Measurements from ENCODE around the gene ECT2L.
A peak's percentile ranks its signal among the peaks of the same experiment; 100 is the strongest.

ECT2L gene

DNA sequence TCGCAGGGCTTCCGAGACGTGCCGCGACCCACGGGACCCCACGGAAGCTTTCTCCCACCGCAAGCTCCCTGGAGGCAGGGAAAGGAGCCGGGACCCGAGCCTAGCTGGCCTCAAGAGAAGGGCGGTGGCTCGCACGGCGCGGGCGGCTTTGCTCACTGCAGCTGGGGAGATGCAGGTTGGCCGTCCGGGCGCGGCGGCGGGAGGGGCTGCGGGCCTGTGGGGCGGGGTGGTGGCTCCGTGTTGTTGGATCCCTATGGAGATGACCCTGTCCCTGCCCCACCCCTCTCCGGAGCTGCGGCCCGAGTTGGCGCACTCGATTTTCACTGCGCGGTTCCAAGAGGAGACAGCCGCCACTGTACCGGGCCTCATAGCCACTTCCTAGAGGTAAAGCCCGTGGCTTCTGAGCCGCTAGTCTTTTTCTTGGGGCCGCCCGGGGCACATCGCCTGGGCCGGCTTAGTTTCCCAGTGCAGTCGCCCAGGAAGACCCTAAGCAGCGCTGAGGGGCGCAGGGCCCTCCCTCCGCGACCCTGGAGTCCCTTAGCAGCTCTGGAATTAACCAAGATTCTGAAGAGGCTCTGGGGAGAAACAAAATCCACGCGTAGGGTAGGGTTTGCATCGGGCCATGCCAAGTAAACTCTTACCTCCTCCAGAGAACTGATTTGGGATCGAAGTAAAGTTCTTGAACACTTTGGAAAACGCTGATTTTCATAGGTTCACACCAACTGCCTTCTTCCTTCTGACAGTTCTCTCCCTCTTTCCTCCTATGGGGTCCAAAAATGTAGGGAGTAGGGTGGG lies at the start of gene ECT2L:
Gene ECT2L (plus strand): TSS at position 279 of the 795 bp plus-strand sequence. CDS start 17,188 bp downstream, outside the sequence.
- no peak for DNase-seq (ENCODE audit: low spot score)

DNA sequence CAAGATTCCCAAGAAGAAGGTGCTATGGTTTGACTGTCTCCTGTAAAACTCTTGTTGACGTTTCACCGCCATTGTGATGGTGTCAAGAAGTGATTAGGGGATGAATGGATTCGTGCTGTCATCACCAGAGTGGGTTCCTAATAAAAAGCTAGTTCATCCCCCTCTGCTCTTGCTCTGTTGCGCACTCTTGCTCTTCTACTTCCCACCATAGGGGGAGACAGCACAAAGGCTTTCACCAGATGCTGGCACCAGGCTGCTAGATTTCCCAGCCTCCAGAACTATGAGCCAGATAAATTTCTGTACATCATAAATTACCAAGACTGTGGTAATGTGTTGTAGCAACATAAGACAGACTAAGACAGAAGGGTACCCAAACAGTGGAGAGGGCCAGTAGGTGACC lies 43.9 kb upstream of the ECT2L start:
- DNase-seq (ENCODE audit: low spot score): no peak

DNA sequence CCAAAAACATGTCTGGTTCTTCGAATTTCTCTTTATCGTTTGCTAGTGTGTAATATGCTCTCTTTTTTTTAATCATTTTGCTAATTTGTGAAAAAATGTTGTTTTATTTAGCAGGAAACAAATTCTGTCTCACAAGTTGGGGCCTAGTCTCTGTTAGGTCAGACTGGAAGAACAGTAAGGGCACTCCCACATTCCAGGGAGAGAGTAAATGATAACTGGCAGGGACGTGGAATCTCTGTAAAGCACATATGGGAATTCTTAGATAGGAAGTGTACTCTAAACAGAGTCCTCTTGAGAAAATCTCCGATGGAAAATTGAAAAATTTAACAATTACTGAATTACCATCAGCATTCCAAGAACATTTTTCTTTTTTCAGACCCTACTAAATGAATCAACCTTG lies 38.8 kb upstream of the ECT2L start:
- DNase-seq (ENCODE audit: low spot score): no peak

DNA sequence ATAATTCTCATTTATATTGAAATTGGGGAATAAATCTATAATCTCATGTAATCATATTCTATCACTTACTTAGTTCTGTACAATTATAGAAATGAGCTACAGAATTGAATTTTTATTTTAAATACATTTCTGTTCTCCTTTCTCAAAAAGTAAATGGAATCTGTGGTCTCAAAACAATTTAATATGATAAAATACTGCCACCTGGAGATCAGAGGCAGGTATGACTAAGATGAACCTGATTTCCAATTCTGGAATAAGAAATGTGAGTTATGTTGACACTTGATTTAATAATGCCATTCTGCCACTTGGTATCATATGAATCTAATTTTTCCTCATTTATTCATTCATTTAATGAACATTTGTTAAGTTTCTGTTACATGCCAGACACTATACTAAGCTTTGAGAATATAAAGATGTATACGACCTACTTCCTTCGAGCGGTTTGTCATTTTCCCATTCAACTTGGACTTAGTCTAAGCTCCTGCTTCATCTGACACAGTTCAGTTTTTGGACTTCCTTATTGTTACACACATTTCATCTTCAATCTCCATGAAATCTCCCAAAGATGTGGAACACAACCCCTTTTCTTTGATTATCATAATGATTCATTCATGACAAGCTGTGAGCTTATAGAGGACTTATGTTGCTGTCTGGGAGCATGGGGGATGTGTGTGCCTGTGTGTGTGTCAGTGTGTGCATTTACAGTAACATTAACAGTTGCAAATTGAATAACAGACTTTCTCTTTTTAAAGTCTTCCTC lies 29.8 kb upstream of the ECT2L start:
- DNase-seq (ENCODE audit: low spot score): peak; percentile 49

DNA sequence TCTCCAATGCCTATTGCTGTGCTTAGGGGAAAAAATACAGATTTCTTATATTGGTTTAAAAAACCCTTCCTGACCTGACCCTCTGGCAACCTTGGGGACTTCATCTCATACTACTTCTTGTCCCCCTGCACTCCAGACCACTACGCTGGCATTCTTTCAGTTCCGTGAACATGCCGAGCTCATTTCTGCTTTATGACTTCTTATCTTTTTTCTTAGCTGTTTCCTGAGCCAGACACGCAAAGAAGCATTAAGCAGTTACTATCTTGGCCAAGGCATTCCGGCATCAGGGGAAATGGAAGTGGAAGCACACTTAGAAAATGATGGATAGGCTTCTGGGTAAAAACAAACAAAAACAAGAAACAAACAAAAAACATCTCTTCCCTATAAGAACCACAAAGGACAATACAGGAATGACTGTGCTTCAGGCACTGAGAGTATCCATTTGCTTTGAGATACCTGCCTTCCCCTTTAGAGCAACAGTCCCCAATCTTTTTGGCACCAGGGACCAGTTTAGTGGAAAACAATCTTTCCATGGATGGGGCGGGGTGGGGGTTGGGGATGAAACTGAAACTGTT lies 26.7 kb upstream of the ECT2L start:
- no peak for DNase-seq (ENCODE audit: low spot score)

- no peak for DNase-seq (ENCODE audit: low spot score)
Measured at GRCh38 chr6:138772596-138773176, 23.2 kb upstream of the ECT2L start.

GRCh38 chr6:138773177-138774091 lies 22.5 kb upstream of the ECT2L start, which contains the start of gene CCDC28A:
CCDC28A (plus strand) TSS chr6:138773769; CDS start chr6:138776121, 2,352 bp downstream.
- peak; percentile 91 for DNase-seq (ENCODE audit: low spot score)

DNA sequence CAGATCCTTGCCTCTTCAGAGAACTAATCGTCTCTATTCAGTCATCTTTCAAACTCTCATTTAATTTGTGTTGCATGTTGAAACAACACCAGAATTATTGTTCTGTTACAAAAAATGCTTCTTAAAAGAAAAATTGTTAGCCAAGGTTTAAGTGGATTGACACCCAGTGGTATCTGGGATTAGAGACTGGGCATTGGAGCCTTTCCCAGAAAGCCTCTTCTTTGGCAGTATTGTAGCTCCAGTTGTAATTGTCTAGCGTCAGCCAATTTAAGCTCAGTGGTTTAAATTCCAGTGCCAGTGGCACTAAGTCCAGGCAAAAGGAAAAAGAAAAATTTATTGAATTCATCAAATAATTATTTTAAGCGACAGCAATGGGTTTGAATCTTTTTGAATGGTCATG lies 21.5 kb upstream of the ECT2L start:
- DNase-seq (ENCODE audit: low spot score): no peak

DNA sequence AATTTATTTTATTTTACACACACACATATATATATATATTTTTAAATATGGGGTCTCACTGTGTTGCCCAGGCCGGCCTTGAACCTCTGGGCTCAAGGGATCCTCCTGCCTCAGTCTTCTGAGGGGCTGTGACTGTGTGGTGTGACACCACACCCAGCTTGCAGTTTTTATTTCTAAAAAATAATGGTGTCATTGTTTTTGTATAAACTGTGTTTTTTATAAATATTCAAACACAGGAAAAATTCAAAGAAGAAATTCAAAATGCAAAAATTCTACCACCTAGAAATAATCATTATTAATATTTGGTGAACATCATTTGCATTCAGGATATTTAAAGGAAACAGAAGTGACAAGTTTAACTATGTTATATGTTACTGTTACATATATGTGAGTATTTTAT lies 19.2 kb upstream of the ECT2L start:
- no peak for DNase-seq (ENCODE audit: low spot score)

GRCh38 chr6:138778331-138778730 lies 17.6 kb upstream of the ECT2L start:
- DNase-seq (ENCODE audit: low spot score): no peak

DNA sequence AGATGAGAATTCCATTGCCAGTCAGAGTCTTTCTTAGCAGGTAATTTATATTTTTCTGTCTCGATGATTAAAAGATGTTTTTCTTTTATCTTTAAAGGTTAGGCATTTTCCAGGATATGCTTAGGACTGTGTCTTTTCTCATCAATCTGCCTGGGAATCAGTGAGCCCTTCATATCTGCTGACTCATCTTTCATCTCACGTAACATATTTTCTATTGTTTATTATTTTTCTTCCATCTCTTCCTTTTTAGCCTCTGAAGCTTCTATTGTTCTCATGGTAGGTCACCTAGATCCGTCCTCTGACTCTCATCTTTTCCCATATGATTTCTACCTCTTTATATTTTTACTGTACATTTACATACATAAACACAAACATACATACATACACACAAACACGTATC lies 13.6 kb upstream of the ECT2L start:
- DNase-seq (ENCODE audit: low spot score): no peak

DNA sequence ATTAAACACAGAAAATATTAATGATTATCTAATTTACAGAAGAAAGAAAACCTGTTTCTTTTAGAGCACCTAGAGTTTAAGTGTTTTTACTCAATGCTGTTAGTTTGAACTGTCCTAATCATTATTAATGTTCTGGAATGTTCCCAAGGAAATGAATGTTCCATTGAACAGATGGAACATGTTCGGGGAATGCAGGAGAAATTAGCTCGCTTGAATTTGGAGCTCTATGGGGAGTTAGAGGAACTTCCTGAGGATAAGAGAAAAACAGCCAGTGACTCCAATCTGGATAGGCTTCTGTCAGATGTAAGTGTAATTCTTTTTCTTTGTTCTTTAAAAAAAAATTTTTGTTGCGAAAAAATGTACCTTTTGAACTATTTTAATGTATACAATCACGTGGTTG lies 10.8 kb upstream of the ECT2L start:
- DNase-seq (ENCODE audit: low spot score): no peak

DNA sequence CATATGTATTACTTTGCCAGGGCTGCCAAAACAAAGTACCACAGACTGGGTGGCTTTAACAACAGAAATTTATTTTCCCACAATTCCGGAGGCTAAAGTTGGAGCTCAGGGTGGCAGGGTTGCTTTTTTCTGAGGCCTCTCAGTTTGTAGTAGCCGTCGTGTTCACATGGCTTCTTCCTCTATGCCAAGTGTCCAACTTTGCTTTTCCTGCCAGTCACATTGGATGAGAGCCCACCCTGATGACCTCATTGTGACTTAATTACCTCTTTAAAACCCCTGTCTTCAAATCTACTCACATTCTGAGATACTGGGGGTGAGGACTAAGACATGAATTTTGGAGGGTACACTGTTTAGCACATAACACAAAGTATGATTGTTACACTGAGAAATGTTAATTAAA lies 9.9 kb upstream of the ECT2L start:
- DNase-seq (ENCODE audit: low spot score): no peak

DNA sequence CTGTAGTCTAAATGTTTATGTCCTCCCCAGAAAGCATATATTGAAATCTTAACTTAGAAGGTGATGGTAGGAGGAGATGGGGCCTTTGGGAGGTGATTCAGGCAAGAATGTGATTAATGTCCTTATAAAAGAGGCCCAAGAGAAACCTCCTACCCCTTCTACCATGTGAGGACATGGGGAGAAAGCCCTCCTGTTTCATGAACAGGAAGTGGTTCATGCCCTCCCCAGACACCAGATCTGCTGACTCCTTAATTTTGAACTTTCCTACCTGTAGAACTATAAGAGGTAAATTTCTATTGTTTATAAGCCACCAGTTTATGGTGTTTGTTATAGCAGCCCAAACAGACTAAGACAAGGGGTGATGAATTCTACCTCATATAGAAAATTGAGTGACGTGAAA lies 8.7 kb upstream of the ECT2L start:
- DNase-seq (ENCODE audit: low spot score): no peak

DNA sequence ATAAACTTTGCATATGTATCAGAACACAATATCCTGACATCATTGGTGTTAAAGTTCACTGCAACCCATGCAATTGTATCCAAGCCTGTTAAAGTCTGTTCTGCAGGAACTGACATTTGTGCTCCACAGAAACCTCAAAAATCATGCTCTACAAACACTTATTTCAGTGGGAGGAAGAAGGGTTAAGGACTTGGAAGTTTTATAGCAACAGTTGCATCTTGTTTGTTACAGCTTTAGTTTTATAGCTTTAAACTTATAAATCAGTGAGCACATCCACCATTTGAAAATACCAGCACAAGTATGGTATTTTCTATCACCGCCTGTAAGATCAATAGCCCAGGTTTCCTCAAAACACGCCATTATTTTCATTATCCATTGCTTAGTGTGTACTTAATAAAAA lies 884 bp downstream of the ECT2L start:
- DNase-seq (ENCODE audit: low spot score): no peak

DNA sequence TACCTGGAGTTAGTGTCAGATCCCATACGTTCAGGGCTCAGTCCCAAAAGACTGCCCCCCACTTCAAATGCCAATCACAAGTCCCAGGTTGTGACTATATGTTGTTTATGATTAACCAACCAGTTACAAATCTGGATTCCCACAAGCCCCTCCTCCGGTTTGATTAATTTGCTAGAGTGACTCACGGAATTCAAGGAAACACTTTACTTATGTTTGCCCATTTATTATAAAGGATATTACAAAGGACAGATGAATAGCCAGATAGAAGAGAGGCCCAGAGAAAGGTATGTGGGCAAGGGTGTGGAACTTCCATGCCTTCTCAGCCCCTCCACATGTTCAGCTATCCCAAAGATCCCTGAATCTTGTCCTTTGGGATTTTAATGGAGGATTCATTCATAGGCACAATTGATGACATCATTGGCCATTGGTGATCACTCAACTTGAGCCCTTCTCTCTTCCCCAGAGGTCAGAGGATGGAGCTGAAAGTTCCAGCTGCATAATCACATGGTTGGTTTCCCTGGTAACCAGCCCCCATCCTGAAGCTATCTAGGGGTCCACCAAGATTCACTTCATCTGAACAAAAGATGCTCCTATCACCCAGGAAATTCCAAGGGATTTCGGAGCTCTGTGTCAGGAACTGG lies 2.0 kb downstream of the ECT2L start:
- DNase-seq (ENCODE audit: low spot score): no peak

- DNase-seq (ENCODE audit: low spot score): no peak
Measured at GRCh38 chr6:138800377-138801150, 4.7 kb downstream of the ECT2L start.

- no peak for DNase-seq (ENCODE audit: low spot score)
Measured at GRCh38 chr6:138803331-138803730, 7.4 kb downstream of the ECT2L start.

DNA sequence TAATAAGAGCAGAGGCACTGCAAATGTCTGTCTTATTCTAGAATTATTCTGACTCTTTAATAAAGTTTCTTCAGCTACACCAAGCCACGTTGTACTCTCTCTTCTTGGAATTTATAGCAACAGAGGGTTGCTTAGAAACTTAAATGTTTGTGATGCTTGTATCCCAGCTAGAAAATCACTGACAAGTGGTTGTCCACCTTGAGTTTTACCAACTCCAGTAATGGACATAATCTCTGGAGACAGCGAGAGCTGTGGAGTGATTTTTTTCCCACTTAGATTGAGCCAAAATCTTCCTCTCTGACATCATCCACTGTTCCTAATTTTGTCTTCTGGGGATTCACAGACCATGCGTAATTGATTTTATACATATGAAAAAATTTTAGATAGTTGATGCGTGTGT lies 8.0 kb downstream of the ECT2L start:
- DNase-seq (ENCODE audit: low spot score): no peak

All from CD4-positive, alpha-beta T cell treated with Interleukin-2 at 100 ng/mL for 4 hours (primary cell).